ENCODE results near the gene EFHD2.

EFHD2 gene

GRCh38 chr1:15476927-15477326 lies 67.2 kb downstream of the EFHD2 start:
- ATAC-seq: no peak
- no peak for TF ChIP-seq POU6F1 (CRISPR knock-in tag; IDR thresholded peaks at IDR 0.05; ENCODE audit: borderline replicate concordance, low read depth)
- no peak for TF ChIP-seq RARB (CRISPR knock-in tag; IDR thresholded peaks at IDR 0.05)
- TF ChIP-seq, protein P1, sequence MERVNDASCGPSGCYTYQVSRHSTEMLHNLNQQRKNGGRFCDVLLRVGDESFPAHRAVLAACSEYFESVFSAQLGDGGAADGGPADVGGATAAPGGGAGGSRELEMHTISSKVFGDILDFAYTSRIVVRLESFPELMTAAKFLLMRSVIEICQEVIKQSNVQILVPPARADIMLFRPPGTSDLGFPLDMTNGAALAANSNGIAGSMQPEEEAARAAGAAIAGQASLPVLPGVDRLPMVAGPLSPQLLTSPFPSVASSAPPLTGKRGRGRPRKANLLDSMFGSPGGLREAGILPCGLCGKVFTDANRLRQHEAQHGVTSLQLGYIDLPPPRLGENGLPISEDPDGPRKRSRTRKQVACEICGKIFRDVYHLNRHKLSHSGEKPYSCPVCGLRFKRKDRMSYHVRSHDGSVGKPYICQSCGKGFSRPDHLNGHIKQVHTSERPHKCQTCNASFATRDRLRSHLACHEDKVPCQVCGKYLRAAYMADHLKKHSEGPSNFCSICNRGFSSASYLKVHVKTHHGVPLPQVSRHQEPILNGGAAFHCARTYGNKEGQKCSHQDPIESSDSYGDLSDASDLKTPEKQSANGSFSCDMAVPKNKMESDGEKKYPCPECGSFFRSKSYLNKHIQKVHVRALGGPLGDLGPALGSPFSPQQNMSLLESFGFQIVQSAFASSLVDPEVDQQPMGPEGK (CRISPR knock-in tag; IDR thresholded peaks at IDR 0.05; ENCODE audit: borderline replicate concordance): no peak
- TF ChIP-seq PPARA (CRISPR knock-in tag; IDR thresholded peaks at IDR 0.05; ENCODE audit: borderline replicate concordance): no peak
- TF ChIP-seq CSDC2 (CRISPR knock-in tag; IDR thresholded peaks at IDR 0.05): no peak
- TF ChIP-seq ZNF70 (CRISPR knock-in tag; IDR thresholded peaks at IDR 0.05): no peak
- TF ChIP-seq TCF4 (CRISPR knock-in tag; IDR thresholded peaks at IDR 0.05; ENCODE audit: borderline replicate concordance): no peak
- TF ChIP-seq ZFP3 (CRISPR knock-in tag; IDR thresholded peaks at IDR 0.05): no peak
- no peak for TF ChIP-seq GLIS3 (CRISPR knock-in tag; IDR thresholded peaks at IDR 0.05)
- no peak for TF ChIP-seq TOX (CRISPR knock-in tag; IDR thresholded peaks at IDR 0.05; ENCODE audit: borderline replicate concordance)
- TF ChIP-seq ZC3H10 (CRISPR knock-in tag; IDR thresholded peaks at IDR 0.05): no peak
- no peak for TF ChIP-seq SNAI2 (CRISPR knock-in tag; IDR thresholded peaks at IDR 0.05)
- no peak for TF ChIP-seq ZFP30 (CRISPR knock-in tag; IDR thresholded peaks at IDR 0.05)
- TF ChIP-seq, protein P2, sequence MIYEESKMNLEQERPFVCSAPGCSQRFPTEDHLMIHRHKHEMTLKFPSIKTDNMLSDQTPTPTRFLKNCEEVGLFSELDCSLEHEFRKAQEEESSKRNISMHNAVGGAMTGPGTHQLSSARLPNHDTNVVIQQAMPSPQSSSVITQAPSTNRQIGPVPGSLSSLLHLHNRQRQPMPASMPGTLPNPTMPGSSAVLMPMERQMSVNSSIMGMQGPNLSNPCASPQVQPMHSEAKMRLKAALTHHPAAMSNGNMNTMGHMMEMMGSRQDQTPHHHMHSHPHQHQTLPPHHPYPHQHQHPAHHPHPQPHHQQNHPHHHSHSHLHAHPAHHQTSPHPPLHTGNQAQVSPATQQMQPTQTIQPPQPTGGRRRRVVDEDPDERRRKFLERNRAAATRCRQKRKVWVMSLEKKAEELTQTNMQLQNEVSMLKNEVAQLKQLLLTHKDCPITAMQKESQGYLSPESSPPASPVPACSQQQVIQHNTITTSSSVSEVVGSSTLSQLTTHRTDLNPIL (CRISPR knock-in tag; IDR thresholded peaks at IDR 0.05; ENCODE audit: low read depth): no peak
- no peak for TF ChIP-seq ARNTL (CRISPR knock-in tag; IDR thresholded peaks at IDR 0.05; ENCODE audit: borderline replicate concordance, low read depth)
- TF ChIP-seq ESRRG (CRISPR knock-in tag; IDR thresholded peaks at IDR 0.05): no peak
- no peak for TF ChIP-seq ZNF565 (CRISPR knock-in tag; conservative IDR thresholded peaks at IDR 0.05; ENCODE audit: low read depth)
- no peak for TF ChIP-seq OSR1 (CRISPR knock-in tag; IDR thresholded peaks at IDR 0.05)
- no peak for TF ChIP-seq ISL1 (CRISPR knock-in tag; IDR thresholded peaks at IDR 0.05)
- TF ChIP-seq BACH2 (CRISPR knock-in tag; IDR thresholded peaks at IDR 0.05; ENCODE audit: borderline replicate concordance): no peak

GRCh38 chr1:15477646-15478212 lies 68.0 kb downstream of the EFHD2 start:
- ATAC-seq: no peak

More at GRCh38 chr1:15477646-15478212, 68.0 kb downstream of the EFHD2 start:
- TF ChIP-seq PPARA (CRISPR knock-in tag; IDR thresholded peaks at IDR 0.05; ENCODE audit: borderline replicate concordance) (no peak), TSHZ2 (CRISPR knock-in tag; IDR thresholded peaks at IDR 0.05) (no peak), ZC3H10 (CRISPR knock-in tag; IDR thresholded peaks at IDR 0.05) (no peak), GLIS3 (CRISPR knock-in tag; IDR thresholded peaks at IDR 0.05) (no peak), CSDC2 (CRISPR knock-in tag; IDR thresholded peaks at IDR 0.05) (no peak)
- TF ChIP-seq, protein P1 (CRISPR knock-in tag; IDR thresholded peaks at IDR 0.05; ENCODE audit: borderline replicate concordance): no peak

All from SK-N-SH treated with all-trans-retinoic acid at 6 μM for 48 hours (cell line).